Hematopoietic multipotent progenitor cell treated with erythropoietin and hydrocortisone succinate and interleukin-3 and kit ligand, for 17 days (in vitro differentiated cells): ENCODE results near the gene TRIM10.
"Not testable (repeated sequence)": the region's sequence is repeated elsewhere in the genome, so short reads cannot be mapped to it uniquely, and the experiment has no call there.

ENCODE experiments used
- DNase-seq: peaks from one replicate; pipeline ENCODE4 v3.0.0-alpha.2; 2015; ENCODE audit warnings: low spot score

The TRIM10 gene

GRCh38 chr6:30152910-30153610, 8.0 kb downstream of the TRIM10 start:
- DNase-seq = peak; percentile 27

- DNase-seq = peak; percentile 85
Observed at GRCh38 chr6:30152016-30152673, 8.9 kb downstream of the TRIM10 start.

- DNase-seq = peak; percentile 63
Observed at GRCh38 chr6:30151580-30151979, 9.4 kb downstream of the TRIM10 start.

- peak; percentile 26 for DNase-seq
Observed at GRCh38 chr6:30150671-30151395, 10.2 kb downstream of the TRIM10 start.

- DNase-seq = no peak
Observed at GRCh38 chr6:30149858-30150550, 11.0 kb downstream of the TRIM10 start.

GRCh38 chr6:30149234-30149633, 11.8 kb downstream of the TRIM10 start:
- DNase-seq = peak; percentile 56

GRCh38 chr6:30147096-30147495, 13.9 kb downstream of the TRIM10 start:
- DNase-seq = peak; percentile 13

GRCh38 chr6:30145818-30146217, 15.2 kb downstream of the TRIM10 start:
- DNase-seq = no peak

- no peak for DNase-seq
Observed at GRCh38 chr6:30144811-30145210, 16.2 kb downstream of the TRIM10 start.

GRCh38 chr6:30143780-30144179, 17.2 kb downstream of the TRIM10 start:
- DNase-seq = no peak

- no peak for DNase-seq
Observed at GRCh38 chr6:30142665-30143064, 18.3 kb downstream of the TRIM10 start.

GRCh38 chr6:30140240-30140639, 20.8 kb downstream of the TRIM10 start:
- DNase-seq = not testable (repeated sequence)

- no peak for DNase-seq
Observed at GRCh38 chr6:30136570-30137286, 24.3 kb downstream of the TRIM10 start.

- no peak for DNase-seq
Observed at GRCh38 chr6:30135757-30136156, 25.3 kb downstream of the TRIM10 start, which contains the start of gene TRIM40. Gene TRIM40 (plus strand): TSS chr6:30136140. CDS start chr6:30137037, 897 bp downstream.

GRCh38 chr6:30135147-30135546, 25.9 kb downstream of the TRIM10 start:
- DNase-seq = no peak

GRCh38 chr6:30131947-30132497, 29.0 kb downstream of the TRIM10 start:
- DNase-seq = no peak

GRCh38 chr6:30130887-30131862, 29.8 kb downstream of the TRIM10 start:
- DNase-seq = peak; percentile 94

- no peak for DNase-seq
Observed at GRCh38 chr6:30130179-30130679, 30.8 kb downstream of the TRIM10 start.

GRCh38 chr6:30129265-30130178, 31.5 kb downstream of the TRIM10 start:
- no peak for DNase-seq
